GM21390 (cell line): ENCODE data around the gene KIRREL3.

Source experiments
- ATAC-seq: cut with Tn5 transposase; IDR thresholded peaks from one replicate; pipeline ENCODE4 v1.9.1; 2021; ENCODE audit not compliant: unreplicated experiment

KIRREL3 gene

DNA sequence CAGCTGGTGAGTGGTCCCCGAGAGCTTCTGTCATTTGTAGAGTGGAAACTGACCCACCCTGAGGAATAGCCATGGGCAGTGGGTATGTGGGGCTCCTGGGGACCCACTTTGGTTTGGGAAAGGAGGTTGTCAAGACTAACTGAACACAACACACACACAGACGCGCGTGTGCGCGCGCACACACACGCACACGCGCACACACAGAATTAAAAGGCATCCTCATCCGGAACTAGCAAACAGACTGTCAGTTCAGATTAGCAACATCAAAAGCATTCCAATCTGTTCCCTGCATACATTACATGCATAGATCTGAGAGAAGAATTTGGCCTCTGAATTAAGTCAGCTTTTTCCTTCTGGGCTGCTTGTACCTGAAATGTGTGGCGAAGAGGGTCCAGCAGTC is 360.4 kb downstream of the KIRREL3 start:
- no peak for ATAC-seq

DNA sequence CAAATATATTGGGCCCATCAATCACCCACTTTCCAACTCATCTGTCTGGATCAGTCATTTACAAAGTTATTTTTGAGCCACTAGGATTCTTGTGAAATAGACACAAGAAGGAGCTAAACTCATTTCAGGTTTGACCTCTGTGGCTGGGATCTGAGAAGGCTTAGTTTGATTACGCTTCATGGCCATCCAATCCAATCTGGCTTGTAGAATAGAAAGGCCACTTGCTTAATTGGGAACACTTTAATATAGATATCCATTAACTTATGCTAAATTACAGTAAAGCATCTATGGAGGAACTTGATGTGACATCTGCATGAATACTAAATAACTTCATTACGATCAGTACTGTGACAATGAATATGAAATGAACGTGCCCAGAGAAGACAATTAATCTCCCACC is 360.9 kb downstream of the KIRREL3 start:
- ATAC-seq, result no peak

DNA sequence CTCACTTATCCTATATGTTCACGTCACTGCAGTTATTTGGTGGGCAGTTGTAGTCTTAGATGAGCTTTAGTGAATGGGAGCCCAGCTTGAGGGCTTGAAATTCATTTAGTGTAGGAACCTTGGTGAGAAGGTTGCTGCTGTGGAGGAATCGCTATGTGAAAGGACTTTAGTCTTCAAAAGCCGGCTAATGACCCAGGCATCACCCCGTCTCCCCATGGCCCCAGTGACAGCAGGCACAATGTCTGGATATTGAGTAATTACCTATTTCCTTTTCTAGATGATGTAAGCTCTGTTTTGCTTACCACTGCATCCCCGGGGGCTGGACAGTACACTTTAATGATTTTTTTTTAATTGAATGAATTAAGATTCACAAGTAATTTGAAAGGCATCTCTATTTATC is 361.9 kb downstream of the KIRREL3 start:
- no peak for ATAC-seq

DNA sequence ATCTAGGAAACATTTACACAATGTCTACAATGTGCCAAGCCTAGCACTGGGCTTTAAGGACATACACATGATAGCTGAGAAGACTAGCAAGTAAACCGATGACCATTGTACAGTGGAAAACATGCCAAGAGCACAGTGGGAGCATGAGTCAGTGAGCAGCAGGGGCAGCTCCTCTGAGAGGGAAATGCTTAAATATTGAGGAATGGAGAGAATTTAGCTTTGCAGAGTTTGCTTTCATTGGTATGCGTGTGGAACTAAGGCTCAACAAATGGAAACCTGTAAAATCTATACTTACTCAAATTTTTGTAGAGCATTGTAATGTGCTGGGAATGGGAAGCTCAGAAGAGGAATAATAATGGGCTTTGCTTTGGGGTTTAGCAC is 362.8 kb downstream of the KIRREL3 start:
- no peak for ATAC-seq

DNA sequence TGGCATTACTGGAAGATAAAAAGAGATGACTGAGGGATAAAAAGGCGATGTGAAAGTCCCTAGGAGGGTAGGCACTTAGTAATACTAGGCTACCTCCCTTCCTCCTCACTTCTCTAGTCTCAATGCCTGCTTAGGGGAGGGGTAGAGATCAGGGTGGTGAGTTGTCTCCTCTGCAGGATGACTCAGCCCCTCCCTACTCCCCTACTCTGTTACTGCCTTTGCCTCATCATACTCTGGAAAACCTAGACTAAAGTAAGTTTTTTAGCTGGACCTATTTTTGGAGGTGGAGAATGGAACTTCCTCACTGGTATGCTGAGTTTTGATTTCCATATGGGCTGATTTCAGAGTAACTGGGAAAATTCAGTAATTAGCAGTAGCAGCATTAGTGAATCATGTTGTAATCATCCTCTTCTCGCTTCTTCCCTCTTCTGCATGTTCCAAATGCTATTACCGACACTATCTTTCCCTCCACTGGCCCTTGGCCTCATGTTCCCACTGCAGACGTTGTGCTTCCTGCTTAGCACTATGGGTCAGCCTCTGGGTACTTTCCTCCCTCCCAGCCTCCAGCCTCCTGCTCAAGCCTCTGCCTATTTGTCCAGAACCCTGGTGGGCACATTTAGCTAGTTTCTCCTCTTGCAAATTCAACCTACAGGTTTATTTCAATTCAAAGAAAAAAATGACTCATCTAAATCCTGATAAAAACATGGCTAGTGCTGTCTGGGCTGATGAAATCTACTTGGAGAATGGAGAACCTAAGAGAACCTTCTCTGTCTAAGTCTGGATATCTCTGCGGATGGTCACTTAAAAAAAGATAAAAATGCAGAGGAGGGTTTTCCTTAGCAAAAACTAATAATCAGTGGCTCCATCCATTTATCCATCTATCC is 363.4 kb downstream of the KIRREL3 start:
- no peak for ATAC-seq

DNA sequence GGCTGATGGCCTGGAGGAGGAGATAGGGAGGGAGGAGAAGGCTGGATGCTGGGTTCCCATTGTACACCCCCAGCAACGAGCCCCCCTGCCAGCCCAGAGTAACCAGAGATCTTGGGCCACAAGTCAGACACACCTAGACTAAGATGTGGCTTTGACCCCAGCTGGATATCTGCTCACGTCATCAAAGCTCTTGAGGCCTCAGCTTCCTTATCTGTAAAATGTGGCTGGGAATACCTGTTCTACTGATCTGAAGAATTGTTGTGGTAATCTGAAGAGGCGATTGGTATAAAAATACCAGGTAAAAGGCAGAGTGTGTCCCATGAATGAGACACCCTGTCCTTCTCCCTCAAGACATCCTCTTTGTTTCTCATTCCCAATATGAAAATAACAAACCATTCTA is 365.1 kb downstream of the KIRREL3 start:
- no peak for ATAC-seq

DNA sequence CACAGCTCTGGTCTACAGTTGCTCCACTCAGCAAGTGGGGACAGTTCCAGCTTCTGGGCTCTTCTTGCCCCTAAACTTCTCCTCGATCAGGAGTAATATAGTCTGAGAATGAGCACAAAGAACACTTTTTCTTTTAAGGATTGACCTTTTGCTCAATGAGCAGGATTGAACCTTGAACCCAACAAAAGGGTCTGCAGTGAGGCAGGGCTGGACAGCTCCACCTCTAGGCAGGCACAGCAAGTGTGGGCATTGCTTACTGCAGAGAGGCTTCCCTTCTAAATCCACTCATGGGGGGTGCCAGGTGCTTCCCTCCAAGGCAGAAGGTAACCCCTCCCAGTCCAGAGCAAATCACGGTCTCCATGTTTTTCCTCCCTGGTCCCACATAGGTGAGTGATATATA is 365.6 kb downstream of the KIRREL3 start:
- no peak for ATAC-seq

DNA sequence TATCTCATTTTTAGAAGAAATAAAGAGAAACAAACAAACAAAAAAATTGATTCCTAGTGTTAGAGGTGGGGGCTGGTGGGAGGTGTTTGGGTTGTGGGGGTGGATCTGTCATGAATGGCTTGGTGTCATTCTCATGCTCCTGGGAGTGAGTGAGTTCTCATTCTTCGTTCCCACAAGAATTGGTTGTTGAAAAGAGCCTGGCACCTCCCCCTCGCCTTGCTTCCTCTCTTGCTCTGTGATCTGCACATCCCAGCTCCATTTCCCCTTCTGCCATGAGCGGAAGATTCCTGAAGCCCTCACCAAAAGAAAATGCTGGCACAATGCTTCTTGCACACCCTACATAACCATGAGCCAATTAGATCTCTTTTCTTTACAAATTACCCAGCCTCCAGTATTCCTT is 367.2 kb downstream of the KIRREL3 start:
- ATAC-seq, result no peak

DNA sequence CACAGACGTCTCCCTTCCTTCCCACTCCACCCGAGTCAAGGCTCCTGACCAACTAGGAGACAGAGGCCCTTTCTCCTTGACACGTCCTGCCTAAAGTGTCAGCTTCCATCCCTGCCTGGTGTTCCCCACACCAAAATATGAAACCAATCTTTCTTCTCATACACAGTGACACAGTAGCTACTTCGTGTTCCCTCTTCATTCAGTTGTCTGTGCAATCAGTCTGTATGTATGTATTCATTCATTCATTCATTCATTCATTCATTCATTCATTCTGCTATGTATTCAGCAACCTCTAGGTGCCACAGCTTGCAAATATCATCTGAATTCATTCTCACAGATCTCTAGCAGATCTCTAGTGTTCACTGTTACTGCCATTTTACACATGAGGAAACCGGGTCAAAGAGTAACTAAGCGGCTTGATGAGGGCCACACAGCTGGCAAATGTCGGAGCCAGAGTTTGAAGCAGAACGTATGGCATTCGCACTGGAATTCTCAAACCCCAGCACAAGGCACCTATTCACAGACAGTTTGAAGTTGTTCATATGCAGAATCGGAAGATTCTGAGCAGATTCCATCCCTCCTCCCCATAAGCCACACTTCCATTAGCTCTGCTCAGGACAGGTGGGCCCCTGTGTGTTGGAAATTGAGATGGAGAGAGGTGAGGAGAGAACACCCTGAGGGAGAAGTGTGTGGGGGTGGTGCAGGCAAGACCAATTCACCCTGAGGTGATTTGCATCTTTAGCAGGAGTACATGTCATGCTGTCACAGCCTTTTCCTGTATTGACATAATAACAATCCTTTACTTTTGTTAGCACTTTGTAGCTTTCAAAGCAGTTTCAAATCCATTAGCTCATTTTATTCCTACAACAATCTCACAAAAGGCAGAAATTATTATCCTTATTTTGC is 369.4 kb downstream of the KIRREL3 start:
- ATAC-seq, result no peak

DNA sequence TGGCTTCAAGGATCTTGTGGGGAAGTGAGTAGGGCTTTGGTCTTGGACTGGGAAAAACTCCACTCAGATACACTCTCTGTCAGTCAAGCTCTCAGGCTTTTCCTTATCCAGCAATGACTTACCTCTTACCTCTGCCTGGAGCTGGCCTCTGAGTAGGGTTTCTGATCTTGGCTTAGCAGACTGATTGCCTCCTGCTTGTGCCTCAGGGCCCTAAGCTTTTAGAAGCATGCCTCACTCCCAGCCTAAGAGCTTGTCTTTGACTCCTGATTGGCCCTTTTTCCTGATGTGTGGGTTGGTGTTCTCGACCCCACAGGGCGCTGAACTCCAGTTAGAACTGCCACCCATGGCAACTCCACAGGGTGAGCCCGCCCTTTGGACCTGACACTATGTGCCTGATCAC is 370.1 kb downstream of the KIRREL3 start:
- no peak for ATAC-seq

DNA sequence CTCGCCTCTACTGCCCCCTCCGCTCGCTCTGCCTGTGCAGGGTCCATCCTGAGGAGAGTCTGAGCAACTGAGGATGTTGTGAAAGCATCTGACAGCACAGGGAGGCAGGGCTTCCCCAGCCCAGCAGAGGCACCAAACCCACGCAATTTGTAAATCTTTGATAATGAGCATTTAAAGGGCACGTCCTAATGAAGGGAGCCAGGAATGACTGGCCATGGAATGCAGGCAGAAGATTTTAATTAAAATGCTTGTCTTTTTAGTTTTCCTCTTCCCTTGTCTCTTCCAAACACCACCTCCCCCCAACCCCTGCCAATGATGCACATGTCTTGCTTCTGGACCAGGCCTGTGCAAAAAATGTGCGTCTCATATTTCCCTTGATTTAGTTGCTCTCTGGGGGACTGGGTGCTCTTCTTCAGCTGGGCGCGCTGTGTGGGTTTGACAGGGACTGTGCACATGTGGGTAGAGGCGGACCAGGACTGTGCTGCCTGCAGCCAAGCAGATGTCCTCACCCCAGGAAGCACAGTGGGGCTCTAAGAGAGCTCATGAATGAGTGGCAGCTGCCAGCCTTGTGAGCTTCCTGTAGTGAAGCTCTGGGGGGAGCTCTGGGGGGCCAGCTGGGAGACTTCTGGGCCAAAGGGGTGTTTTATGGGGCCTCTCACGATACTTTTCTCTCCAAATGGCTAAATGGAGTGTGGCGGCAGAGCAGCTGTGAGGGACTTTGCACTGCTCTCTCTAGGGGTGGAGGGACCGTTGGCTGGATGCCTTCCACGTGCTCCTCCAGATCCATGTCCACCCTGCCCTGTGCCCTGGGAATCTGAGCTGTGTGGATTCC is 371.6 kb downstream of the KIRREL3 start:
- no peak for ATAC-seq

DNA sequence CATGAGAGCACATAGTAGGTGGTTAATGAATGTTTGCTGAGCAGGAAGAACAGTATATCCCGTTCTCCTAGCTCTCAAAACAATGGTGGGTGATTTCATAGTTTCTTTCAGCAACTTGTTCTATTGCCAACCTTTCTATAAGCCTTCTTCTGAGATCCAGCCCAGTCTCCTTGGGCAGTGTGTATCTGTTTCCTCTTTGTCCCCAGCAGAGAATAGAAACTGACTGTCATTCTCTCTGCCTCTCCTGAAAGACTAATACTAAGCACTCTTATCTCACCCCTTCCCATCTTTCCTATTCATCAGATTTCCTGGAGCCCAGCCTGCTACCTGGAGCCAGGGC is 372.1 kb downstream of the KIRREL3 start:
- no peak for ATAC-seq

DNA sequence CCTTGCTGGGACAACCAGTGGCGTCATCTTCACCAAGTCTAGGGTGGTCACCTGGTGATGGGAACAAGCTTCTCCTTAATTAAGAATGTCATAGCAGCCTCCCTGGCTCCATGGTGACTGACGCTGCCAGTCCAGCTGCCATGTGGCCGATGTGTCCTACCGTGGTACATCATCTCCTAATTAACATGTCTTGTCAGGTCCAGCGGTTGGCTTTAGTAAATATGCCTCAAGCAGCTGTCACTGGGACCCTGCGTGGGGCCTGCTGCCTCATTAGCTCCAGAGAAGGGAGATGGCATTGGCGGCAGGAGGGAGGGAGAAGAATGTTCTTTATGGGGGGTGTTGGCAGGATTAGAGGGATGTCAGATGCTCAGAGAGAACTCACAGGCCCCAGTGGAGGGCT is 373.1 kb downstream of the KIRREL3 start:
- ATAC-seq, result no peak

DNA sequence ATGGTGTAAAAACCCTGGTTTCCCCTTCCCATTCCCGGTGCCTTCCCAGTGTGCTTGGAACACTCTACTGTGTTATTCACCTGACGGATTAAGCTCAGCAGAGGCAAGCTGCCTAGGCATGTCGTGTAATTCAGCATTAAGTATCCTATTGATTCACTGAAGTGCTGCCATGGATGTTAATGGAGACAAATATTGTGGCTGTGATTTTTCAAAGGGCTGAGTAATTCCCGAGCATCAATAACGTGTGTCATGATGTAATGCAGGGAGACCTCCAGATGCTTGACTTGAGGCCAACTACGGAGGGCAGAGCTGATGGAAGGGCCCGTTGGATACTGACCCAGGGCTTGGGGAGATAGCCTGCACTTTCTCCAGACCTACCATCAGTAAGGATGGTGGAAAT is 376.1 kb downstream of the KIRREL3 start:
- ATAC-seq, result no peak

DNA sequence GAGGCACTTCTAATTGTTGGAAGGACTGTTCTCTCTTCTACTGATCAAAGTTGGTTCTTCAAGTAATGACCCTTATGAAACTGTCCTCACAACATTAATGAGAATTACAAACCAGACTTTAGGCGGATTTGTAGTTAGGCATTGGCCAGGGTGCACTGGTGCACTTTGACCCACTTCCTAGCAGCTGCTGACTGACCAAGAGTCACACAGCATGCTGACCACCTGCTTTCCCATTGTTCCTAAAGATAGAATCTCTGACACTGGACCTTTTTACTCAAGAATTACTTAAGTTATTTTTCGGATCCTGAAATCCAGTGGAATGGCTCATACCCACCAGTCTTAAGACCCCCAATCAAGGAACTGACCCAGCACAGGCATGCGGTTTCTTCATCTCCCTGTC is 381.1 kb downstream of the KIRREL3 start:
- ATAC-seq, result no peak

DNA sequence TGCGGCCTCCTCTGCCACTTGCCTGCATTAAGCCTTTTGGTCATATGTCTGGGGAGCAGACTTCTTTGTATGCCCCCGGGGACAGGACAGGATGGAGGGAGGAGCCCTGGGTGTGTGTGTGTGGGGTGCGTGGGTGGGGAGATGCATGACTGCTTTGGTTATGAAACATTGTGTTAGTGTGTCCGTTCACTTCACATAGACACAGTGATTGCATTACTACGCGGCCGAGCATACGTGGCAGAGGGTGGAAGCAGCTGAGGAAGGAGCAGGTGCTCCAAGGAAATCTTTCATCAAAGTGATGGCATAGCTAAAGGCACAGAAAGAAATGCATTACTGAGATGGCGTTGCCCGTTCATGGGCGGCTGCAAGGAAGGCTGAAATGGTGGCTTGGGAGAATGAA is 384.7 kb downstream of the KIRREL3 start:
- ATAC-seq, result no peak

DNA sequence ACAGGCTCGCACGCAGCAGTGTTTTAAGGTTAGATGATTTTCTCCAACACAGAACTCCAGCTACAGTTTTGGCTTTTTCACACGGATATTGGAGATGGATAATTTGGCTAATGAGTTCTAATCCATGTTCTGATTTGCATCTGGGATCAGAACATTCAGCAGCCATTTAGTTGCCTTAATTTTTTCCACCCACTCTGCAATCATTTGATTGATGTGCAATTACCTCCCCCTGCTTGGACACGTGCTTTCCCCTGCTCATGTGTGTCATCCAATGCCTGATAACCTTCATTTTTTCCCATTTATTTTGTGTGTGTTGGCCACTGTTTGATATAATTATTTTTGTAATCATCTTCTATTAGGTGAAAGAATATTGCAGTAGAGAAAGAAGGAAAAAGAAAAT is 387.3 kb downstream of the KIRREL3 start:
- no peak for ATAC-seq

DNA sequence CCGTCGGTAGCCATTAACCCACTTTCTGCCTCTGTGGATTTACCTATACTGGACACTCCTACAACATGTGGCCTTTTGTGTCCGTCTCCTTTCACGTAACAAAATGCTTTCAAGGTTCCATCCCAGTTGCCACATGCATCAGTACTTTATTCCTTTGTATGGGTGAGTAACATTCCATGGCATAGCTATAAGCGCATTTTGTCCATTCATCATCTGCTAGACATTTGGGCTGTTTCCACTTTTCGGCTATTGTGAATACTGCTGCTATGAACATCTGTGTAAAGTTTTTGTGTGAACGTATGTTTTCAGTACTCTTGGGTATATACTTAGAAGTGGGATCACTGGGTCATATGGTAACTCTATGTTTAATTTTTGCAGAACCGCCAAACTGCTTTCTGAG is 387.9 kb downstream of the KIRREL3 start:
- ATAC-seq, result no peak

DNA sequence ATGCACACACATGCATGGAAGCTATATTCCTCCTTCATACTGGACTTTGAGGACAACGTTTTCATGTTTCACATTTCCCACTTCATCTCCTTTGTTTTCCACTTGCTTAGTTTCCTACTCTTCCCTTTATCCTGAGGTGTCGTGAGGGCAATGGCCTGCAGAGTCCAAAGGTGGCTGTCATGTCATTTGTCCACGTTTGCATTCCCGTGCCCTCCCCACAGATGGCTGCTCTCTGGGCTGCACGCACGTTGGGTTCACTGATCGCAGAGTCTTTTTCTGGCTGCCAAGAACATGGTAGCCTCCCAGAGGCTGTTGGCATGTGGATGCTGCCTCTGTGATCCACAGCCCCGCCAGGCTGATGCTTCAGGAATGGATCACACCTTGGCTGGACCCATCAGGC is 389.1 kb downstream of the KIRREL3 start:
- ATAC-seq, result no peak

DNA sequence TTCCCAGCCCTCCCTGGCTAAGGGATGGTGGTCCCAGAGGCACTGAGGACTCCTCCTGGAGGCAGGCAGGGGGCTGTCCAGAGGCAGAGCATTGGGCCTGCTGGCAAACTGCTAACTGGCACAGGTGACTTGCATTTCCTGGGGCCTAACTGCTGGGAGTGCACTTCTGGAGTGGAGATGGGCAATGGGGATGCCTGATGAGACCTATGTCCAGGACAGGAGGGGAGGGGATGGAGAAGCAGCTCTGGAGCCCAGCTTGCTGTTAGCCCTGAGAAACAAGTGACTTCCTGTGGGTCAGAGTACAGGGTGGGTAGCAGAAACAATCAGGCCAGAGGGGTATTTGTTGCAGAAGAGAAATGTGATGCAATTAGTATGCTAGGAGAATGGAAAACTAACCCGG is 391.9 kb downstream of the KIRREL3 start:
- no peak for ATAC-seq

DNA sequence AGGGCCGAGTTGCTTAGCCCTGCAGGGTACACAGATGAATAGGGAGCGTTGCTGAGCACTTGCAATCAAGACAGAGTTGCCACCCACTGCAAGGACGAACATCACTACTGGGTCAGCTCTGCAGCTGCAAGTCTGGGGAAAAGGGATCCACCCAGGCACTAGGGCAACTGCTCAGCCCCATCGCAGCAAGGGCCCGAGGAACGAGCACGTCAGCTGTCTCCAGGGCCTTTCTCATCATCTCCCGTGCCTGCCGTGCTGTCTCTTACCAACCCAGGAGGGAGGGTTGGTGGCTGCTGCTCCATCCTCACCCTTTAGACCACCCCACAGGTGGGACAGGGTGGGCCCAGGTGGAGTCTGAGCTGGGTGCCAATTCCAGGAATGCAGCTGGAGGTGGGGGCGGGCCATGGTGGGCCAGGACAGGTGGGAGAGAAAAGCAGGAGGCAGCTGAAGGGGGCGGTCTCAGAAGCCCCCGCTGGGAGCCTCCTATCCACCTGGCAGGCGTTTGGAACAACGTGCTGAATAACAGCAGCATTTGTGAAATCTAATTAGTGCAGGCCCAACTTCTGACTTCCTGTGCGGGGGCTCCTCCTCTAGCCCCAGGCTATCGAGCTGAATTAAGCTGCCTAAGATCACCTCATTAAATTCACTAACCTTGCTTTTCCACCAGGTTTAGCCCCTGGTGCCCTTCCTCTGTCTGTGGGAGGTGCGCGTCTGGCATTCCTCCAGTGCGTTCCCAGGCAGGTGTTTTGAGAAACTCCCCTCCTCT is 392.6 kb downstream of the KIRREL3 start:
- peak; percentile 7 for ATAC-seq
